Transverse colon (tissue), 4 donors: ENCODE results near the gene JPT1. TPM values are rescaled to one million over a fixed set of nuclear protein-coding genes. Genes with fewer than 3 reads are reported as not detected.
A peak's percentile ranks its signal among the peaks of the same experiment; 100 is the strongest.

ENCODE experiments used
- DNase-seq: peaks from one replicate; pipeline ENCODE4 v3.0.0-alpha.2; 2019
- H3K27ac ChIP-seq, 4 donors: fragments of 200-600 bp; sonication (generic); 2 replicates each; pipeline ENCODE4 v1.5.1; 2016 to 2018; ENCODE audit warnings: inconsistent platforms in 4 of 4
- H3K27me3 ChIP-seq: fragments of 200-600 bp; sonication (generic); 2 replicates; pipeline ENCODE4 v1.5.1; 2017; ENCODE audit warnings: inconsistent platforms
- H3K36me3 ChIP-seq, 4 donors: fragments of 200-600 bp; sonication (generic); 2 replicates each; pipeline ENCODE4 v1.5.1; 2017 to 2019; ENCODE audit warnings: inconsistent platforms in 4 of 4
- H3K4me1 ChIP-seq, 4 donors: fragments of 200-600 bp; sonication (generic); 2 replicates each; pipeline ENCODE4 v1.5.1; 2017 to 2020; ENCODE audit warnings: inconsistent platforms in 4 of 4
- H3K4me3 ChIP-seq, 4 donors: fragments of 200-600 bp; sonication (generic); 1 replicate in 1 of 4; 2 replicates in 3 of 4; pipeline versions ENCODE4 v1.5.1 to v1.6.1; 2017 to 2019; ENCODE audit warnings: inconsistent platforms in 4 of 4
- H3K9me3 ChIP-seq, 2 donors: fragments of 200-600 bp; sonication (generic); 2 replicates each; pipeline ENCODE4 v1.5.1; 2017 to 2019; ENCODE audit warnings: inconsistent platforms in 2 of 2
- EP300 ChIP-seq: sonication (generic); formaldehyde crosslinking; IDR thresholded peaks from one replicate; pipeline ENCODE4 v1.6.1; 2017; ENCODE audit warnings: antibody characterized with exemption, low read depth
- POLR2A ChIP-seq: fragments of 450-650 bp; IDR thresholded peaks from one replicate; pipeline ENCODE4 v1.6.1; 2016; ENCODE audit warnings: antibody characterized with exemption, mild to moderate bottlenecking, moderate library complexity
- POLR2AphosphoS5 ChIP-seq, 3 donors: sonication (generic); formaldehyde crosslinking; IDR thresholded peaks; one replicate each; pipeline ENCODE4 v1.6.1; 2016; ENCODE audit warnings: antibody characterized with exemption in 3 of 3
- WGBS, 2 donors: methylation state at CpG; one replicate each; pipeline ENCODE4 v1.1.5; 2018; ENCODE audit warnings: low coverage in 1 of 2; 5-methylcytosine and 5-hydroxymethylcytosine counted together
- in situ Hi-C, 4 donors: fragments of 200-750 bp; cut with MboI; loops; one replicate each; pipeline versions ENCODE4 v1.15.0 to v1.15.1; 2017; ENCODE audit warnings: low sequenced_read_pairs in 3 of 4, low pct_ligation_motif_present in 1 of 4, low pct_unique_long_range_greater_than_20kb in 1 of 4
- intact Hi-C: fragments of 100-400 bp; cut with DNase I; formaldehyde crosslinking; loops from one replicate; pipeline ENCODE4 v1.15.1; 2023; ENCODE audit warnings: low total_unique reads
- total RNA-seq, 4 donors: library from RNA; depleted of rRNA; stranded (reverse); fragments of >200 nt; gene quantifications; one replicate each; pipeline ENCODE4 v1.1.0, GENCODE V29; 2016
- TF ChIP-seq, protein P1 (sequence below), 5 experiments: fragments of 200-600 bp in 3 of 5; fragments of 450-650 bp in 2 of 5; sonication (generic) in 3 of 5; IDR thresholded peaks; 1 replicate in 2 of 5; 2 replicates in 3 of 5; pipeline ENCODE4 v1.5.1; 2016 to 2017; ENCODE audit warnings: antibody characterized with exemption in 5 of 5, inconsistent platforms in 3 of 5, mild to moderate bottlenecking in 2 of 5, moderate library complexity in 1 of 5

JPT1 gene
- total RNA-seq, 4 donors from 2014 or later, result 61.7 to 293 (median 219) TPM

DNA sequence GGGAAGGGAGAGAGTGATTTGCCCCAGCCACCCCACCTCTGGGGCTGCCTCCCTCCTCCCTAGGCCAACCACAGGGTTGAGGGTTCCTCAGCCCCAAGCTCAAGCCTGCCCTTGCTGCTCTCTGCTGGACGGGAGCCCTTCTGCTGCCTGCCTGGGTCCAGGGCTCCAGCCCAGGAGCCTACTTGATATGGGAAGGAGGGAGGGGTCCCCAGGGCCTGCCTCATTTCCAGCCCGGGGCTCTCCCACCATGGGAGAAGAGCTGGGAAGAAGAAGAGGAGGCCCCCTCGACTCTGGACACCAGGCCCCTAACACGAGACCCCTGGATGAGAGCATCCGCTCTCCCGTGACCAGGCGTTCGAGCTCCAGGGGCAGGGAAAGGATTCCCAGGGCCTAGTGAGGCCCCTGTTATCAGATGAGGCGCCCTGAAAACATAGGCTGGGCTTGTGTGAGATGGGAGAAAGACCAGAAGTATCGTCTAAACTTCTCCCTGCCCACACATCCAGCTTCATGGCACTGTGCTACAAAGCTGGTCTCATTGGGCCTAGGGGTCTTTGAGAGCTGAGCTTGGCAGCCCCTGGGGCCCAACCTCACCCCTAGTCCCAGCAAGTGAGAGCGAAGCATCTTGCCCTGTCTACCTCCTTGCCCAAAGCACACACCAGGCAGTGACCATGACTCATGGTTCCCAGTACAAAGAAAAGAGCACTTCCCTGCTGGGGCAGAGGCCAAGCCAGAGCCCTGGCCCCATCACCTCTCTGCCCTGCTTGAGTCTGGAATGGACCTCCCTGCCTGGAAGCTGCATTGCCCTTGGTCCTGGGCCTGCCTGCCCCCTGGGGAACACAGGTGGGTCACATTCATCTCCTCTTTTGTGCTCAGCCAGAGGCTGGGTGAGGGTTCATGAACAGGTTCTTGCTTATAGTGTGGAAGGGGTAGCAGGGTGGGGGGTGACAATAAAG, 65.6 kb downstream of the JPT1 start:
- Histone ChIP-seq H3K27ac (peak overlapping the region; percentile 96 to 98 (median 96)), H3K9me3 (no peaks in the 10 kb centered on the region), H3K4me3 (peak overlapping the region; percentile 61 to 75 (median 64)), H3K4me1 (peaks cover 40 to 83% (median 59%) of the 10 kb centered on the region in 4 donors), H3K27me3 (no peaks in the 10 kb centered on the region), H3K36me3 (no peaks in the 10 kb centered on the region)
- in situ Hi-C loops (no loop called here), intact Hi-C loops (no loop called here)
- DNase-seq, result peak; percentile 50
- TF ChIP-seq, protein P1, sequence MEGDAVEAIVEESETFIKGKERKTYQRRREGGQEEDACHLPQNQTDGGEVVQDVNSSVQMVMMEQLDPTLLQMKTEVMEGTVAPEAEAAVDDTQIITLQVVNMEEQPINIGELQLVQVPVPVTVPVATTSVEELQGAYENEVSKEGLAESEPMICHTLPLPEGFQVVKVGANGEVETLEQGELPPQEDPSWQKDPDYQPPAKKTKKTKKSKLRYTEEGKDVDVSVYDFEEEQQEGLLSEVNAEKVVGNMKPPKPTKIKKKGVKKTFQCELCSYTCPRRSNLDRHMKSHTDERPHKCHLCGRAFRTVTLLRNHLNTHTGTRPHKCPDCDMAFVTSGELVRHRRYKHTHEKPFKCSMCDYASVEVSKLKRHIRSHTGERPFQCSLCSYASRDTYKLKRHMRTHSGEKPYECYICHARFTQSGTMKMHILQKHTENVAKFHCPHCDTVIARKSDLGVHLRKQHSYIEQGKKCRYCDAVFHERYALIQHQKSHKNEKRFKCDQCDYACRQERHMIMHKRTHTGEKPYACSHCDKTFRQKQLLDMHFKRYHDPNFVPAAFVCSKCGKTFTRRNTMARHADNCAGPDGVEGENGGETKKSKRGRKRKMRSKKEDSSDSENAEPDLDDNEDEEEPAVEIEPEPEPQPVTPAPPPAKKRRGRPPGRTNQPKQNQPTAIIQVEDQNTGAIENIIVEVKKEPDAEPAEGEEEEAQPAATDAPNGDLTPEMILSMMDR (IDR thresholded peaks at IDR 0.05), result no peak
- peak in 2 of 3 donors; percentile 46 to 53 for TF ChIP-seq POLR2AphosphoS5 (IDR thresholded peaks at IDR 0.05)
- WGBS, 2 donors, result 79% methylated on average over 10 of the region's 11 CpGs; no CpG with 5 or more reads in 1 of the 2 donors

DNA sequence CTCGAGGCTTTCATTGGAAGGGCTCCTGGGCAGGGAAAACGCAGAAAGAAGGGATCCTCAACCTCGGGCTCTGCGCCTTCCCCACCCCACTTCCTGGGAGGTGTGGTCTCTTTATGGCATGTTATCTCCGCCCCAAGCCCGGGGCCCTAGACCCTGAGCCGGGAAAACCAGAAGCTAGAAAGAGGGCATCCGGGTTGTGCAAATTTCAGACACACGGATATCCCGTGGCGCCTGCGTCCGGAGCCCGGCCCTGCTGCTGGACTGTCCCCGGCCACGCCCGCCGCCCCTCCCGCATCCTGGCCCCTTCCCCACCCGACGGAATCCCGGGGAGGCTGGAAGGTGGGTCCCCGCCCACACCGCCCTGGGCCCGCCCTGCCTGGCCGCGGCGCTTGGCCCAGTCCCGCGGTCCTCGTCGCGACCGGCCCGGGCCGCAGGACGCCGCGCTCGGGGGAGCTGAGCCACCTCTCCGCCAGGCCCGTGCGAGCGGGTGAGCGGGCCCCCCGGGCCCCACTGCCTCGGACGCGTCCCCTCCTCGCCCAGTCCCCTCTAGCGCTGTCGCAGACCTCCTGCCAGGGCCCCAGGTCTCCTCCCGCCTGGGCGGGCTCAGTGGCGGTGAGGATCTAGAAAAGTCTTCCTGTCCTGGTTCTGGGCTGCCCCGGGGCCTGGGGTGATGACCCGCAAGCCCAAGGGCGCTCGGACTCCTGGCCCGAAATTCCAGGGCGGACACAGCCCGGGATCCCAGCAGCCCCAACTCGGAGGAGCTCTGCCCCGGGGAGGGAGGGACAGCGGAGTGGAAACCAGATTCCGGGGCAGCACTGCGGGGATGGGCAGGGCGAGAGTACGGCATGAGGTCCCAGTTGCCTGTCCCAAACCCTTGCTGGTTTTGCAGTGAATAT, 66.5 kb downstream of the JPT1 start, which contains the start of gene SLC16A5:
SLC16A5 (plus strand) TSS at position 397 of the 896 bp plus-strand sequence. CDS start 5,683 bp downstream, outside the sequence.
- intact Hi-C loops (no loop called here), in situ Hi-C loops (no loop called here)
- Histone ChIP-seq H3K27me3 (no peaks in the 10 kb centered on the region), H3K4me1 (peaks cover 34 to 74% (median 50%) of the 10 kb centered on the region in 4 donors), H3K27ac (peak within 1 kb of the TSS; percentile 96 to 98 (median 96)), H3K4me3 (peak within 1 kb of the TSS; percentile 61 to 75 (median 64)), H3K36me3 (no peaks in the 10 kb centered on the region), H3K9me3 (no peaks in the 10 kb centered on the region)
- DNase-seq, result peak; percentile 94
- TF ChIP-seq POLR2AphosphoS5 (IDR thresholded peaks at IDR 0.05), result peak; percentile 35 to 80 (median 77)
- TF ChIP-seq EP300, result peak; percentile 8
- peak; percentile 73 for TF ChIP-seq POLR2A
- TF ChIP-seq, protein P1 (IDR thresholded peaks at IDR 0.05), result no peak
- WGBS, 2 donors, result 4% methylated on average over 35 of the region's 69 CpGs; no CpG with 5 or more reads in 1 of the 2 donors

DNA sequence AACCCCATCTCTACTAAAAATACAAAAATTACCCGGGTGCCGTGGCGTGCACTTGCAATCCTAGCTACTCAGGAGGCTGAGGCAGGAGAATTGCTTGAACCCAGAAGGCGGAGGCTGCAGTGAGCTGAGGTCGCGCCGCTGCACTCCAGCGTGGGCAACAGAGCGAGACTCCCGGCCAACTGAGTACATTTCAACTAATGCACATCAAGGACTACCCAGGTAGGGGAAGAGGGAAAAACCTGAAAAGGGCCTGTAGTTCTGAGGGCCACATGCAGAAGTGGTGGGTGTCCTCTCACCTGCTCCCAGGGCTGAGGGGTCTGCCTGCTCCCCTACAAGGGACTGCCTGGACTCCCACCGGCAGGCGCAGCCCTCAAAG, 67.1 kb downstream of the JPT1 start:
- no peak for DNase-seq
- H3K27ac ChIP-seq, result peak overlapping the region; percentile 96 to 98 (median 96)
- no peaks in the 10 kb centered on the region for H3K27me3 ChIP-seq
- intact Hi-C loops (no loop called here), in situ Hi-C loops (no loop called here)
- H3K4me1 ChIP-seq, result peaks cover 31 to 68% (median 45%) of the 10 kb centered on the region in 4 donors
- H3K4me3 ChIP-seq, result peak overlapping the region in 3 of 4 donors; percentile 61 to 64 (median 64)
- TF ChIP-seq EP300 (no peak), POLR2AphosphoS5 (IDR thresholded peaks at IDR 0.05) (no peak), POLR2A (no peak)
- TF ChIP-seq, protein P1 (IDR thresholded peaks at IDR 0.05), result no peak
- 64% methylated on average over 12 of the region's 12 CpGs; no CpG with 5 or more reads in 1 of the 2 donors for WGBS, 2 donors
- H3K36me3 ChIP-seq, result no peaks in the 10 kb centered on the region
- no peaks in the 10 kb centered on the region for H3K9me3 ChIP-seq
